Measurements from ENCODE around the gene FSTL1.

The FSTL1 gene

DNA sequence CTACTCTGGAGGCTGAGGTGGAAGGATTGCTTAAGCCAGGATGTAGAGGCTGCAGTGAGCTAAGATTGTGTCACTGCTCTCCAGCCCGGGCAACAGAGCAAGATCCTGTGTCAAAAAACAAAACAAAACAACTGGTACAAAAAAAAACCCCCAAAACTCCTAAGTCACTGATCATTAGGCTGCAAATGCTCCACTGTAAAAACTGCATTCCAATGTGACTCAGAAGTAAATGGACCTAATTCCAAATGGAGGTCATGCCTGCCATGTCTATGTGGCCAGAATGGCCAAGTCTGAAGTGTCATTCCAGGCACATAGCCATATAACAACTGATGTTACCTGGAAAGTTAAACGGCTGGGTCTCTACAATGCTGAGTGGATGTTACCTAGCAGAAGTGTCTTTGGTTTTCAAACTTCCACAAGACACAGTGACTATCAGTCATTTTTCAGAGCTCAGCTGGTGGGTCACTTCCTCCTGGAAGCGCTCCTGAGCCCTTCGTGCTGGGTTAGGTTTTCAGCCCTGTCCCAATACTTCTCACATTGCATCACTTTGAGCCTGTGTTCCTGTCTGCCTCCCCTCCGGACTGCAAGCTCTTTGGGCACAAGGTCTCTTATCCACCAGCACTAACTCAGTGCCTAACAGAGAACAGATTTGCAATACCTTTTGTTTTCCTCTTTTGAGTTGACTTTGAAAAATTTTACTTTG lies 10.6 kb downstream of the FSTL1 start:
- DNase-seq (ENCODE audit: low read depth in 3 of 3) = no peak

DNA sequence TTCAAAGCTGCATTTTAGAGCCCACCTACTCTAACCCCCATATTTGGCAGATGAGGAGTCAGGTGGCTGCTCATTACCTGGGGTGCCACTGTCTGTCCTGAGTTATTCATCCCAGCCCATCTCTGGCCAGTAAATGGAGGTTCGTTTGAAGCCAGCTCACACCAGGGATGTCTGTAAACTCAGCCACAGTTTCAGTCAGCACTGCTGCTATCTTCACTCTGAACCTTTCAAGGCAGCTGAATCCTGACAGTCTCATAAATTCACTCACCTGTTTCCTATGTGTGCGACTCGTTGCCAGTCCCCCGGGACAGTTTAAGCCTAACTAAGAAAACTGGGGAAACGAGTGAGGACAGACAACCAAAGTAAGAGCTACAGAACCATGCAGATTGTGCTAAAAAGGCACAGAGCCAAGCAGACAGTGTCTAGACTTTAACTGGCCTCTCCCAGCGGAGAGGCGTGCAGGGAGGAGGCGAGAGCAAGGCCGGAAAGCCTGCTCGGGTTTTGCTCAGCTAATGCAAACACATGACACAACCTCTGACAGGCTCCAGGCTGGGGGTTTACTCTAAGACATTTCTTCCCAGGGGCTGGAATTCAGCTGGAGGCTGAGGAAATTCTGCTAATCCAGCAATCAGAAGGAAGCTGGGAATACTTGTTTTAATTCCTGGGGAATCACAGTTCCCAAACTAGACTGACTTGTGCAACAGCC lies 12.0 kb downstream of the FSTL1 start:
- no peak for DNase-seq (ENCODE audit: low read depth in 3 of 3)

DNA sequence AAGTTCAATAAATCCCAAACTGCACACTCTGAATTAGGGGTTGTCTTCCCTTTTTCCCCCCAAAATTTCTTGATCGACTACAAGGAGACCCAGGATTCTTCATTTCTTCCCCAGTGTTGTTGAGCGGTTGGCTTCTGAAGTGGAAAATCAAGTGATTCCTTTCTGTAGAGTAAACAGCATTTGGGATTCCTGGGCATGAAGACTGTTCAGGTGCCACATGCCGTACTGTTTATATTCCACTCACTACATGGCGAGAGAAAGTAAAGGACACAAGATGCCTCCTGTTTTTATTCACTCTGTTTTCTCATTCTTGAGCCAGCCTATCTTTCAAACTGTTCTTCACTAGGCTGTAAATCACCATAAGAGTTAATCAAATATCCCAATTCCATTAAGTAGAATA lies 12.6 kb downstream of the FSTL1 start:
- DNase-seq (ENCODE audit: low read depth in 3 of 3) = no peak

DNA sequence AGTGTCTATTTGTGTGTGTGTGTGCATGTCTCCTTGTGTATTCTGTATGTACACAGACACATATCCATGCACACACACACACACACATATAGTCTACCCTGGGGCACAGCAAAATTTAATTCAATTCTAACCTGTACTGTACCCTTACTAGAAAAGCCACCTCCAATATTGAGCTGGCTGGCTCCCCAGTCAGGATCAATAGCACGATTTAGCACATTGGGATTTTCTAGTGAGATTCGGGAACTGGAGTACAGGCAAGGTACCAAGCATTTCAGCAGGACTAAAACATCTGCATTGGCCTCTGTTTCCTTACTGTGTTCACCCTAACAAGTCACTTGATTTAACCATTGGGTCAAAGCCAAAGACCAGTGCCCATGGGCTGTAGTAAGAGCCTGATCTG lies 13.2 kb downstream of the FSTL1 start:
- DNase-seq (ENCODE audit: low read depth in 3 of 3) = no peak

DNA sequence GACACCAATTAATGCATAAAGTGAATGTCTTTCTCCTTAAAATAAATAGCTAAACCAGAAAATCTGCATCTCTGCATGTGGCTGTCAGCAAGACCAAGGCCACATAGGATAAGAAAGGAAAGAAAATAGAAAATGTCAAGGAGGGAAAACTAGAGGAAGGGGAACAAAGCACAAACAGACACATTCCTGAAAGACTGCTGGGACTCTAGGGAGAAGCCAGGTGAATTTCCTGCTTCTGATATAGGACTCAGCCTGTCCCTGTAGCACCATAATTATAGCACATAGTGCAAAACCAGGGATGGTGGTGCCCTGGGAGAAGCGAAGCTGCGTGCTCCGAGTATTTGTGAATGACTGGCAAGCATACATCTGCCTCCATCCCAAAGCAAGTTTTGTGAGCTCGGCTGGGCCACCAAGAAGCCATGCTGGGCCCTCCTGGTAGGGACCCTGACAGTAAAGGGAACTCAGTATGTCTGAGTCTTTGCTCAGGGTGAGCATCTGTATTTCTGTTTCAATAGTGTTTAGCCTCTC lies 14.2 kb downstream of the FSTL1 start:
- DNase-seq (ENCODE audit: low read depth in 3 of 3) = no peak

DNA sequence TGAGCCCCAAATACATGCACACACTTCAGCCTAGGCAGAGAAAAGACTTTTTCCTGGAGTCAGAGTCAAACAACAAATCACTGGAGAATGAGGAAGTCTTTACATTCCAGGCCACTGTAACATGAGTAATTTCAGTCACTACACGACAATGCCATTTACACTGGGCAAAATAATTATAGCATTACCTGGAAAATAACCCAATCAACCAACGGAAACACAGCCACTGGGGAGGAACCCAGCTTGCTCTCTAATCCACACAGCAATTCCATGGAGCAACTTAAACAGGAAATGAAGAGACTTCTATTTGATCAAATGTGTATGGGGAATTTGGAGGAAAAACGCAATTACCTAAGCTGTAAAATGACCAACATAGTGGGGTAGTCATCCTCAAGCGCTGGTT lies 15.2 kb downstream of the FSTL1 start:
- no peak for DNase-seq (ENCODE audit: low read depth in 3 of 3)

DNA sequence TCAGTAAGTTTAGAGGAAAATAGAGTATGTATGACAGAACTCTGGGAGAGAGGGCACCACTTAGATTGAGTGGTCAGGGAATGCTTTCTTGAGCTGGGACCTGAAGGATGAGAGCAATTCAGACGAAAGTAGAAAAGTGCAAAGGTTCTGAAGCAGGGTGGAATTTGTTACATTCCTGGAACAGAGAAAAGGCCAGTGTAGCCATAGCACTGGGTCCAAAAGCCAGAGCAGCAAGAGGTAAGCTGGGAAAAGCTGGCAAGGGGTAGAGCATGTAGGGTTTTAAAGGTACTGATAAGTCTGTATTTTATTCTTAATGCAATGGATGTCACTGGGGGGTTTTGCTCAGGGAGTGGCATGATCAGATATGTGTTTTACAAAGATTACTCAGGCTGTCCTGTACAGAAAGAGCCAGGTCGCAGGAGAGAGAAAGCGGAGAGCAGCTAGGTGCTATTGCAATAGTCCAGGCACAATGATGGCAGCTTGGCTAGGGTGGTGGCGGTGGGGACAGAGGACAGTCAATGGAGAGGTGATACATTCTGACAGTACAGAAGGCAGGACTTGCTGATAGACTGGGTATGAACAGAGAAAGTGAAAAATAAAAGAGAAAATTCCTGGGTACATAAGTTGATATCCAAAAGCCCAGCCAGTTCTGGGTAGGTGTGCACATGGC lies 17.0 kb downstream of the FSTL1 start:
- no peak for DNase-seq (ENCODE audit: low read depth in 3 of 3)

DNA sequence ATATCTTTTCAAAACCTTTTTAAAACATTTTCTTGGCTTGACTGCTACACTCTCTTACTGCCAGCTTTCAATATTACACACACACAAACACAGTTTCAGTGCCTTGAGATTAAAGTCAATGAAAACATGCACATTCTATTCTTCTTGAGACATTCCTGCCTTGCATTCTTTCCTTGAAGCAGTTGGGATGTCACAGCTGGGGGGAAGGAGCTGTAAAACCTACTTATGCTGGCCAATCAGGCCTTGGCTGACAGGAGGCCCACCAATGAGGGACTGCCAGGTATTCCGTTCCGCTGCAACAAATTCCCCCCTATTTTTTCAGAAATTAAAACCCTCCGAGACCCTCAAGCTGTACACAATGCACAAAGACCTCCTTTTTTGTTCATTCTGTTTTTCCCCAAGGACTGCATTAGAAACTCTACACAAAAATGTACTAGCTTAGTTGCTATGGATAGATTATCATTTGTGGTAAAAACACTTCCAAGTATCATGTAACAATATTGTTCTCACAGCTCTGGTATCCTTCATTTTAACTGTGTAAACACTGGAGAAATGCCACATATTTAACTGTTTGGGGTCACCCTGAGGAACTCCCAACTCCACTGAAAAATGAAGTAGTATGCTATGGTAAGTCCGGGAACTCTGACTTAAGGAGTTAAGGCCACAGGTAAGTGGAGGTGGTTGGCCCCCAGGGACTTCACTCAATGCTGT lies 18.5 kb downstream of the FSTL1 start:
- DNase-seq (ENCODE audit: low read depth in 3 of 3) = no peak

DNA sequence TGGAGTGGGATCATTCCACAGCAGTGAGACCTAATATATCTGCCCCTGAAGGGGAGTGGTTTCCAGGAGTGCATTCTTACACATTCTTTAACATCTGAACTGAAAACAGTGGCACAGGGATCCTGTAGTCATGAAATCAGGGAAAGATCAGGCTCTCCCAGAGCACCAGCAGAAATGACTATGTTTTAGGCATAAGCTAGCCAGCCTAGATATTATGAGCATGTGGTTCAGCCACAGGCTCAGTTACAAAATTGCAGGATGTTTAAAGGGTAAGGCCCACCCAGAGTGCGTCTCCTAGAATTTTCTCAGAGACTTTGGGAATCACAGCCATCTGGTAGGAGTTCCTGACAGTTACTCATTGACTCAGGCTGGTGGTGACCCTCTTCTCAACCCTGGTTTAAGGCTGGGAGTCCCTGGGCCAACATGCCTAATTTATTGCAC lies 20.9 kb downstream of the FSTL1 start:
- no peak for DNase-seq (ENCODE audit: low read depth in 3 of 3)

DNA sequence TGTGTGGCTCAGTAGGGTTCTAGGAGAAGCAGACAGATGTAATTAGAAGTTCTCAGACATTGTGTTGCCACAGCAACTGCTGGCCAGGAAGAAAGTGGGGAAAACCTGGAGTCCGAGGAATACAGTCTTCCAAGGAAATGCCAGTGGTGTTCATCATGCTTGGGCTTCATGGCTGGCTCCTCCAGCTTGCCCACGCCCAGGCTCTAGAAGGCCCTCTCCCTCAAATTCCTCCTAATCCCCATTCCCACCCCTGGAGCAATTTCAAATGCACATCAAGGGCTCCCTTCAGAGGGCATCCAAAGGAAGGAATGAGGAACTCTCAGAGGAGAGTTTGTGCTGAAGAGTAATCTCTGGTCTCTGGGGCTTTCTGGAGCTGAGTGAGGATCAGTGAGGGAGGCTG lies 21.9 kb downstream of the FSTL1 start:
- DNase-seq (ENCODE audit: low read depth in 3 of 3) = no peak

DNA sequence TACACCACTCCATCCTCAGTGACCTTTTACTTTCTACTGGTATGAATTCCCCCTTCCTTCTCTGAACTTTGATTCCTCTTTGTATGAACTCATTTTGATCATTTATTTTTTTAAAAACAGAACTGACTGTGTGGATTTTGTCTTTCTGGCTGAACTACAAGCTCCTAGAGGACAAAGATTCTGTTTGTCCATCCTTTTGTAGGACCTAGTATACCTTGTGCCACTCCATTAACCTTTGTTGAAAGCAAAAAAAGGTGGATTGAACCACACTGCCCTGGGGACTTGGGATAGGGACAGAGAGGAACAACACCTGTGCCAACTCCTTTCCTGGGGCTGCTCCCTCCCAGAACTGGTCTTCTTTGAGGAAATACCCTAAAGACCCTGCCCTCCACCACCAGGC lies 23.6 kb downstream of the FSTL1 start:
- DNase-seq (ENCODE audit: low read depth in 3 of 3) = no peak

DNA sequence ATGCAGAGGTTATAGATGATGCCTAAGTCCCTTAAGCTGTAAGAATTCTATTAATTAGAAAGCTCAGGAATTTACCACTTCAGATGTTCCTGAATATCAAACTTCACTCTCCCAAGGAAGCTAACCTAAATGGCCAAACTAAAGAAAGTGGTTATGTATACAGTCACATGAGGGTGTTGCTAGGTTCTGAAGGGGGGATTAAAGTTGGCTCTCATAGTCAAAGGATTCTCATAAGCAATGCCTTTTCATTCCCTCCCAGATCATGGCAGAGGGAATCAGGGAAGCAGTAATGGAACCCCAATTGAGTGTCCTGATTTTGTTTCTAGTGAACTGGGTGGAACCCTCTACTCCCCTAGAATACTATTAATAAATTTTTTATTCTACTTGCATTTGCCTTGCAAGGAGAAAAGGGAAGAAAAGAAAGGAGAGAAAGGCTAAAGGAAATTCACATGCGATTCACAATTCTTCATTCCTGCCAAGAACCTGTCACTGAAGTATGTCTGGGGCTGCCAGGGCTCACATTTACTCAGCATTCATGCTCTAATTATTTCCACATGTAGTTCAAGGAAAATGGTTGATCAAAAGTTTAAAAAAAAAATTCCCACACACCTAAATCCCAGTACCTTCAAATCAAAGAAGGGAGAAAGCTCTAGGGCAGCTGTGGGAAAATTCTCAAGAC lies 25.1 kb downstream of the FSTL1 start:
- DNase-seq (ENCODE audit: low read depth in 3 of 3) = no peak

DNA sequence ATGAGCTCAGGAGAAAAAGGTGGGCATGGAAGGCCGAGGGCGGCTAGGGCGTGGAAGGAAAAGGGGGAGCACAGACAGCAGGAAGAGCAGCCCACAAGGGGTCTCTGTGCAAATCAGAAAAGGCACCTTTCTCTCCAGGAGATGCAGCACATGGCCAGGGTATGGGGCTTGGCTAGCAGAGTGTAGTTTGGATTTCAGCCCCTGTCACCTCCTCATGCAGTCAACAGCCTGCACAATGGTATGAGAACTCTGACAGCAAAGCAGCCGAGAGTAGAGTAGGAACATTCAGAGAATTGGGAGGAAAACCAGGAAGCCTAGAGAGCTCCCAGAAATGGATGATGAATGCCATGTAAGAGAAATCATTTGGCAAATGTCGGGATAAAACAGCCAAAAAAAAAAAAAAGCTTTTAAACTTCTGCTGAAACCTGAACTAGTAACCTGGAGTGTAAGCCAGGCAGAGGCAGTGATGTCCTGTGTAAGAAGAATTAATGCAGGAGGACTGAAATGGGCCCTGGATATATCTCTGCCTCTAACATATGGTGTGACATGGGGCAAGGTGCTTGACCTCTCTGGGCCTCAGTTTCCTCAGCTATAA lies 25.7 kb downstream of the FSTL1 start:
- DNase-seq (ENCODE audit: low read depth in 3 of 3) = no peak

DNA sequence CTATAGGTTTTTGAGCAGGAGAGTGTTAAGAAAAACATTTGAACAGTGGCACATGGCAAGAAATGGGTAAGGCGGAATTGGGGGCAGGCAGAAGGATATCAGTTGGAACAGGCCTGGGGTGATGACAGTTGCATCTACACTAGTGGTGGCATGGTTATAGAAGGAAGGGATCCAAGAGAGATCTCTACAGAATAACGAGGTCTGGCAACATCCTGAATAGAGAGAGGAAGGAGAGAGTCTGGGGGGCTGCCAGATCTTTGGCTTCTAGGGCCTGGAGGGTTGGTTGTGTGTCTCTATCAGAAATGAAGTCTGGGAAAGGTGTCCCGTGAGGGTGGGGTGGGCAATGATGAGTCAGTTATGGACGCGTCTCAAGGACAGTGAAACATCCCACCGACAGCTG lies 26.3 kb downstream of the FSTL1 start:
- no peak for DNase-seq (ENCODE audit: low read depth in 3 of 3)

DNA sequence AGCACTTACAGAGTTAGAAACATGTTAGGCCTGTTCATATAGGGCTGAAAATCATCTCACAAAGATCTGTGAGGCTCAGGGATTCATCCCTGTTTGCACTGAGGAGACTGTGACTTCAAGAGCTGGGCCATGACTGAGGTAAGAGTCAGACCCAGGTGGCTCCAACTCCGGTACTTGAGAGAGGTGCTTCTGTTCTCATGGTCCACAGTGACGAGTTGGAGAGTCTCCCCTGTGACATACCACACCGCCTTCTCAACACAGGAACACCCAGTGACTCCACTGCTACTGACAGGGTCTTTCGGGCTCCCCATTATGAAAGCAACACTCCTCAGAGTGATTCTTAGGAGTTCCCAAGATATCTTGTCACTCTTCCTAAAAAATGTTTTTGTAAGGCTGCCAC lies 27.4 kb downstream of the FSTL1 start:
- no peak for DNase-seq (ENCODE audit: low read depth in 3 of 3)

DNA sequence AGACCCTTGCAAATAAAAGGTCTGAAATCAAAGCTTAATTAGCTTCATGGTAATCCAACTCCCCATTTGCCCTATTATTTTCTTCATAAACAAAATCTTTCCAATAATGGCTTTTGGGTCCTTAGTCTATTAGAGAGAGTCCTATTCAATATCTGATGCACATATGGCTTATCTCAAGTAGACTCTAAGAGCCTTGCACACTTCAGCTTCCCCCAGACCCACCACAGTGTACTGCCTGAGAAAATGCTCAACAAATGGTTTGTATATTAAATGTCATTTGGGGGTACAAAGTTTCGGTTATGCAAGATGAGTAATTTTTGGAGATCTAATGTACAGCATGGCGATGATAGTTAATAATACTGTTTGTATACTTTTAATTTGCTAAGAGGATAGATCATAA lies 28.9 kb downstream of the FSTL1 start:
- no peak for DNase-seq (ENCODE audit: low read depth in 3 of 3)

DNA sequence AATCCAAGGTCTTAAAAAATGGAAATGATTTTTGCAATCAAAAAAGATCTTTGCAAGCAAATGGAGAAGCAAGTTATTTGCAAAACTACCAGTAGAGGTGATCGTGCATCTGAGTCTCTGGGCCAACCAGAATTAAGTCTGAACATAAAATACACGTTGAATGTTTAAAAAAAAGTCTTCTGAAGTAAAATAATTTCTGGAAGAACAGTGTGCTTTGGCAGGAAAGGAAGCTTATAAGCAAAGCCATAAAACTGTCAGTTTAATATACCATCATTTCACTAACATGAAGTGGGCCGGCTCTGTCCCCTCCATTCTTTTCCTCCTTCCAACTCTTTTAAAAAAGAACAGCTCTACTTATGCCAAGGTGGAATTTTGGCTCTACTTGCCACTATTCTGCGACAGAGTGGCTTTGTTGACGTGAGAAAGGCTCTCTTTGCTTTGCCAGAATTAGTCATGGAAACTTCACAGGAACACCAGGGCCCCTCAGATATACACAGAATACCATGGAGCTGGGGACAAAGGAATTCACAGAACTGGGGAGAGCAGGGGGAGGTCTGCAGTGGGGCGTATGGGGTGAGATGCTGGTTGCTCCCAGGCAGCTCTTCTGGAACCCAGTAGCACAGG lies 29.8 kb downstream of the FSTL1 start:
- DNase-seq (ENCODE audit: low read depth in 3 of 3) = no peak

DNA sequence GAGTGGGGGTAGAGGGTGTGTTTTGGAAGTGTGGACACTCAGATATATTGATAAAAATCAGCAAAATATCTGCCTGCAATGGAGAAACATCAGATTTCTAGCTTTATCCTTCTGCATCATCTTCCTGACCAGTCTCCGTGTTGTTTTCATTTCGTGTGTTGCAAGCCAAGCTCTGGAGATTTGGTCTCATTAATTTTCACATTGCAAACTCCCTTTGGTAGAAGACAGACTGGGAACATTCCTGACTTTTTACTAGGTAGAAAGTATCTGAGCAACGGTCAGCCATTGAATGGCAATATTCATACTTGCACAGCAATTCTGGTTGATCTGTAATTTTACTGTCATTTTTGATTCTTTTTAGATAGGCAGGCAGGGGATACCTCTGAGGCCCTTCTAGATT lies 30.4 kb downstream of the FSTL1 start:
- no peak for DNase-seq (ENCODE audit: low read depth in 3 of 3)

DNA sequence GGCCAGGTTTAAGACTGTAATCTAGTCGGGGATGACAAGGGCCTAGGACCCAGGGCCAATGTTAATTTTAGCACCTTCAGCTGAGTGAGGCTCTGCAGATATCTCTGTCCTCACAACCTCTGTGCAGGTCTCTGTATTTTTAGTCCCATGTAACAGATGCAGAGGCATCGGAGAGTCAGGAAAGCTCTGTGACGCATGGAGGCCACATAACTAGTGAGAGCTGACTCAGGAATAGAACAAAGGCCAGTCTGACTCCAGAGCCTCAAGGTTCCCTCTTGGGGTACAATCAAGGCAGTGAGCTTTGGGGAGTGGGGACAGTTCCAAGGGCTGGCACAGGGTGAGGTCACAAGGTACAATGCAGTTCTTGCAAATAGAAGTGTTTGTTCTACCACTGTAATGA lies 31.0 kb downstream of the FSTL1 start:
- DNase-seq (ENCODE audit: low read depth in 3 of 3) = no peak

DNA sequence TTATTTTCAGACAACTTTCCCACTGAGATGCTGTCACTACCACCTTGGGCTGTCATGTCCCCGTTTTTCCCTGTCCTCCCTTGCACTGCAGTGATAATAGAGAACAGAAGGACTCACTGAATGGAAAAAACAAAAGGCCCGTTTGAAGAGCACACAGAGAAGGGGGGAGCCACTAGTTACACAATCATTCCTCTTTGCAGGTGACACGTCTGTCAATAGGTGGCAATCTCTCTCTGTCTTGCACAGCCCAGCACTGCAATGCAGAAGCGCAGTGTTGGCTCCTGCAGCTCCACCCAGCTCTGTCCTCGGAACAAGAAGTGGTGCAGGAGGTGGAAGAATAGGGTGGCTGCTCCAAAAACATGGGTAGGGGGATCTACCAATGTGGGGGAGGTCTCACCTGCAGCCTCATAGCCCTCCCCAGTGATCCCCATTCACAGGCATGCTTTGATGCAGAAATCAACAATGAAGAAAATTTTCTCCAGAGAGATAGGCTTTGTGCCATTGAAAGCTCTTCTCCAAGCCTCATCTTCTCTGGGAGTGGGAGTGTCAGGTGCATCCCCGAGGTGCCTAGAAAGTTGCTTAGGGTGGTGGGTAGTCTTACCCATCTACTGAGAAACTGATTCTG lies 31.8 kb downstream of the FSTL1 start:
- DNase-seq (ENCODE audit: low read depth in 3 of 3) = peak in 1 of 3 donors; percentile 3

Measured in stimulated activated CD4-positive, alpha-beta T cell treated with anti-CD3 and anti-CD28 coated beads, TNF-alpha, amount 100 ng/mL, for 48 hours (primary cell).